Skeletal muscle tissue (tissue), 4 donors: ENCODE data around the gene ITGA1. TPM values are rescaled to one million over a fixed set of nuclear protein-coding genes. Genes with fewer than 3 reads are reported as not detected.

ENCODE experiments used
- H3K27ac ChIP-seq: one replicate; pipeline ENCODE4 v1.7.0; 2013; ENCODE audit warnings: mild to moderate bottlenecking, low read depth, low read length, inconsistent platforms
- H3K27me3 ChIP-seq, 3 donors: one replicate each; pipeline ENCODE4 v1.7.0; 2013; ENCODE audit warnings: low read length in 3 of 3; ENCODE audit not compliant: control insufficient read depth in 3 of 3, insufficient read depth in 3 of 3
- H3K36me3 ChIP-seq, 3 donors: one replicate each; pipeline ENCODE4 v1.7.0; 2013; ENCODE audit warnings: low read length in 3 of 3; ENCODE audit not compliant: control insufficient read depth in 3 of 3, insufficient read depth in 3 of 3
- H3K4me1 ChIP-seq, 3 donors: one replicate each; pipeline ENCODE4 v1.7.0; 2013; ENCODE audit warnings: low read length in 3 of 3, mild to moderate bottlenecking in 3 of 3; ENCODE audit not compliant: control insufficient read depth in 3 of 3, insufficient read depth in 3 of 3
- H3K4me3 ChIP-seq, 3 donors: one replicate each; pipeline ENCODE4 v1.7.0; 2013; ENCODE audit warnings: low read length in 3 of 3
- H3K9ac ChIP-seq, 3 donors: one replicate each; pipeline ENCODE4 v1.7.0; 2013; ENCODE audit warnings: low read length in 3 of 3, mild to moderate bottlenecking in 3 of 3, moderate library complexity in 2 of 3, low read depth in 1 of 3
- H3K9me3 ChIP-seq, 3 donors: one replicate each; pipeline ENCODE4 v1.7.0; 2013; ENCODE audit warnings: low read length in 3 of 3; ENCODE audit not compliant: control insufficient read depth in 3 of 3
- total RNA-seq: library from RNA; depleted of rRNA; stranded (reverse); fragments of >200 nt; gene quantifications from one replicate; pipeline ENCODE4 v1.2.3, GENCODE V29; 2014
- donor health status: Osteomylitis.

Gene ITGA1
- total RNA-seq, 1 donor from 2014 or later: 22.4 TPM

GRCh38 chr5:52799358-52799982 lies 11.8 kb downstream of the ITGA1 start:
- Histone ChIP-seq H3K27me3 (no peaks in the 10 kb centered on the region), H3K36me3 (peaks cover 0 to 9% (median 6%) of the 10 kb centered on the region in 3 donors), H3K9me3 (no peaks in the 10 kb centered on the region), H3K9ac (peak overlapping the region; percentile 84 to 89 (median 88)), H3K4me1 (peaks cover 19 to 44% (median 28%) of the 10 kb centered on the region in 3 donors), H3K27ac (peak overlapping the region; percentile 95), H3K4me3 (peak overlapping the region; percentile 90 to 95 (median 93))

- peaks cover 0 to 10% (median 6%) of the 10 kb centered on the region in 3 donors for H3K36me3 ChIP-seq
- H3K27ac ChIP-seq: peak overlapping the region; percentile 95
- H3K9ac ChIP-seq: peak overlapping the region; percentile 84 to 90 (median 89)
- peak overlapping the region; percentile 90 to 95 (median 93) for H3K4me3 ChIP-seq
- H3K4me1 ChIP-seq: peaks cover 20 to 44% (median 33%) of the 10 kb centered on the region in 3 donors
- H3K27me3 ChIP-seq: no peaks in the 10 kb centered on the region
- H3K9me3 ChIP-seq: no peaks in the 10 kb centered on the region
Measured at GRCh38 chr5:52799983-52800393, 12.3 kb downstream of the ITGA1 start.

- H3K27ac ChIP-seq: peak overlapping the region; percentile 95
- peak overlapping the region; percentile 84 to 90 (median 89) for H3K9ac ChIP-seq
- H3K4me1 ChIP-seq: peaks cover 20 to 44% (median 33%) of the 10 kb centered on the region in 3 donors
- peaks cover 0 to 12% (median 6%) of the 10 kb centered on the region in 3 donors for H3K36me3 ChIP-seq
- no peaks in the 10 kb centered on the region for H3K9me3 ChIP-seq
- H3K4me3 ChIP-seq: peak overlapping the region; percentile 90 to 95 (median 93)
- no peaks in the 10 kb centered on the region for H3K27me3 ChIP-seq
Measured at GRCh38 chr5:52800394-52801213, 12.9 kb downstream of the ITGA1 start.

- Histone ChIP-seq H3K36me3 (peaks cover 0 to 12% (median 6%) of the 10 kb centered on the region in 3 donors), H3K9me3 (no peaks in the 10 kb centered on the region), H3K9ac (peak overlapping the region; percentile 84 to 90 (median 89)), H3K27ac (peak overlapping the region; percentile 95), H3K4me3 (peak overlapping the region; percentile 90 to 95 (median 93)), H3K4me1 (peaks cover 20 to 44% (median 33%) of the 10 kb centered on the region in 3 donors), H3K27me3 (no peaks in the 10 kb centered on the region)
Measured at GRCh38 chr5:52801329-52801728, 13.6 kb downstream of the ITGA1 start.

- H3K9me3 ChIP-seq: no peaks in the 10 kb centered on the region
- H3K36me3 ChIP-seq: peaks cover 0 to 12% (median 6%) of the 10 kb centered on the region in 3 donors
- peaks cover 20 to 44% (median 33%) of the 10 kb centered on the region in 3 donors for H3K4me1 ChIP-seq
- H3K4me3 ChIP-seq: peak overlapping the region in 2 of 3 donors; percentile 90 to 93
- no peaks in the 10 kb centered on the region for H3K27me3 ChIP-seq
- peak overlapping the region in 2 of 3 donors; percentile 84 to 90 for H3K9ac ChIP-seq
- H3K27ac ChIP-seq: no peak overlapping the region
Measured at GRCh38 chr5:52802272-52802973, 14.7 kb downstream of the ITGA1 start.

- Histone ChIP-seq H3K9me3 (no peaks in the 10 kb centered on the region), H3K27me3 (no peaks in the 10 kb centered on the region), H3K9ac (no peak overlapping the region), H3K36me3 (peaks cover 0 to 12% (median 6%) of the 10 kb centered on the region in 3 donors), H3K27ac (no peak overlapping the region), H3K4me1 (peaks cover 20 to 44% (median 33%) of the 10 kb centered on the region in 3 donors), H3K4me3 (peak overlapping the region in 1 of 3 donors; percentile 90)
Measured at GRCh38 chr5:52802974-52803336, 15.2 kb downstream of the ITGA1 start.

- Histone ChIP-seq H3K4me1 (peaks cover 20 to 34% (median 24%) of the 10 kb centered on the region in 3 donors), H3K36me3 (peaks cover 0 to 12% (median 6%) of the 10 kb centered on the region in 3 donors), H3K9me3 (no peaks in the 10 kb centered on the region), H3K9ac (peak overlapping the region in 1 of 3 donors; percentile 5), H3K4me3 (peak overlapping the region in 1 of 3 donors; percentile 1), H3K27ac (no peak overlapping the region), H3K27me3 (no peaks in the 10 kb centered on the region)
Measured at GRCh38 chr5:52804387-52804791, 16.7 kb downstream of the ITGA1 start.

- Histone ChIP-seq H3K27ac (no peak overlapping the region), H3K4me3 (no peak overlapping the region), H3K9me3 (no peaks in the 10 kb centered on the region), H3K36me3 (peaks cover 0 to 12% (median 6%) of the 10 kb centered on the region in 3 donors), H3K27me3 (no peaks in the 10 kb centered on the region), H3K4me1 (peaks cover 20 to 34% (median 24%) of the 10 kb centered on the region in 3 donors), H3K9ac (no peak overlapping the region)
Measured at GRCh38 chr5:52804981-52805380, 17.3 kb downstream of the ITGA1 start.

- no peaks in the 10 kb centered on the region for H3K9me3 ChIP-seq
- H3K27ac ChIP-seq: no peak overlapping the region
- H3K4me1 ChIP-seq: peaks cover 13 to 31% (median 20%) of the 10 kb centered on the region in 3 donors
- H3K9ac ChIP-seq: no peak overlapping the region
- no peak overlapping the region for H3K4me3 ChIP-seq
- H3K27me3 ChIP-seq: no peaks in the 10 kb centered on the region
- H3K36me3 ChIP-seq: peaks cover 0 to 12% (median 6%) of the 10 kb centered on the region in 3 donors
Measured at GRCh38 chr5:52805615-52806014, 17.9 kb downstream of the ITGA1 start.
